HL-60 (cell line): ENCODE results near the gene PPFIBP2.

Experiments
- CTCF ChIP-seq: IDR thresholded peaks from one replicate; pipeline ENCODE4 v1.5.1; 2011; ENCODE audit warnings: low read length, control low read depth, inconsistent platforms; ENCODE audit not compliant: insufficient read depth
- SPI1 ChIP-seq: IDR thresholded peaks from 2 replicates; pipeline ENCODE4 v1.6.1; 2012; ENCODE audit warnings: low read depth, mild to moderate bottlenecking, borderline replicate concordance

- no peak for TF ChIP-seq CTCF
- TF ChIP-seq SPI1 = no peak
Observed at GRCh38 chr11:7694235-7694634, 180.4 kb downstream of the PPFIBP2 start.
